Breast epithelium (tissue), 3 donors: ENCODE data around the gene ANKS1B.
"Not testable (repeated sequence)": the region's sequence is repeated elsewhere in the genome, so short reads cannot be mapped to it uniquely, and the experiment has no call there.

Experiments used
- POLR2A ChIP-seq: fragments of 450-650 bp; IDR thresholded peaks from one replicate; pipeline ENCODE4 v1.6.1; 2016; ENCODE audit warnings: antibody characterized with exemption, mild to moderate bottlenecking, moderate library complexity
- POLR2AphosphoS5 ChIP-seq, 3 donors: sonication (generic); formaldehyde crosslinking; IDR thresholded peaks; one replicate each; pipeline ENCODE4 v1.6.1; 2017; ENCODE audit warnings: antibody characterized with exemption in 3 of 3
- TF ChIP-seq, protein P1 (sequence below), 3 donors: fragments of 450-650 bp; IDR thresholded peaks; one replicate each; pipeline ENCODE4 v1.5.1; 2016 to 2017; ENCODE audit warnings: antibody characterized with exemption in 3 of 3, mild to moderate bottlenecking in 3 of 3, moderate library complexity in 3 of 3

DNA sequence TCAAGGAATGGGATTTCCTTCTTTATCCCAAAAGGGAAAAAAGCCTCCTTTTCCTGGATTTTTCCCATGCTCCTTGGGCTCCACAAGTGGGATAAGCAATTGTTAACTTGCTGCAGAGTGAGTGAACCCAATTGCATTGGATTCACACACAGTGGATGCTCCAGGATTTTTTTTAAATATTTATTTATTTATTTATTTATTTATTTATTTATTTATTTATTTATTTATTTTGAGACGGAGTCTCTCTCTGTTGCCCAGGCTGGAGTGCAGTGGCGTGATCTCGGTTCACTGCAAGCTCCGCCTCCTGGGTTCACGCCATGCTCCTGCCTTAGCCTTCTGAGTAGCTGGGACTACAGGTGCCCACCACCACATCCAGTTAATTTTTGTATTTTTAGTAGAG lies 1027.6 kb downstream of the ANKS1B start:
- TF ChIP-seq POLR2A; POLR2AphosphoS5 (IDR thresholded peaks at IDR 0.05): not testable (repeated sequence)
- TF ChIP-seq, protein P1, sequence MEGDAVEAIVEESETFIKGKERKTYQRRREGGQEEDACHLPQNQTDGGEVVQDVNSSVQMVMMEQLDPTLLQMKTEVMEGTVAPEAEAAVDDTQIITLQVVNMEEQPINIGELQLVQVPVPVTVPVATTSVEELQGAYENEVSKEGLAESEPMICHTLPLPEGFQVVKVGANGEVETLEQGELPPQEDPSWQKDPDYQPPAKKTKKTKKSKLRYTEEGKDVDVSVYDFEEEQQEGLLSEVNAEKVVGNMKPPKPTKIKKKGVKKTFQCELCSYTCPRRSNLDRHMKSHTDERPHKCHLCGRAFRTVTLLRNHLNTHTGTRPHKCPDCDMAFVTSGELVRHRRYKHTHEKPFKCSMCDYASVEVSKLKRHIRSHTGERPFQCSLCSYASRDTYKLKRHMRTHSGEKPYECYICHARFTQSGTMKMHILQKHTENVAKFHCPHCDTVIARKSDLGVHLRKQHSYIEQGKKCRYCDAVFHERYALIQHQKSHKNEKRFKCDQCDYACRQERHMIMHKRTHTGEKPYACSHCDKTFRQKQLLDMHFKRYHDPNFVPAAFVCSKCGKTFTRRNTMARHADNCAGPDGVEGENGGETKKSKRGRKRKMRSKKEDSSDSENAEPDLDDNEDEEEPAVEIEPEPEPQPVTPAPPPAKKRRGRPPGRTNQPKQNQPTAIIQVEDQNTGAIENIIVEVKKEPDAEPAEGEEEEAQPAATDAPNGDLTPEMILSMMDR (IDR thresholded peaks at IDR 0.05) = not testable (repeated sequence)
